Peyer's patch (tissue), 4 donors: ENCODE results near the gene GRIK3.

ENCODE experiments used
- CTCF ChIP-seq, 6 experiments: fragments of 450-650 bp in 4 of 6; fragments of 200-600 bp in 2 of 6; sonication (generic) in 1 of 6; IDR thresholded peaks; one replicate each; pipeline ENCODE4 v1.5.1; 2017 to 2019; ENCODE audit warnings: antibody characterized with exemption in 6 of 6, mild to moderate bottlenecking in 3 of 6, moderate library complexity in 1 of 6
- POLR2A ChIP-seq, 2 donors: fragments of 450-650 bp; IDR thresholded peaks; one replicate each; pipeline ENCODE4 v1.5.1; 2017; ENCODE audit warnings: antibody characterized with exemption in 2 of 2, mild to moderate bottlenecking in 2 of 2, moderate library complexity in 2 of 2

- TF ChIP-seq POLR2A (IDR thresholded peaks at IDR 0.05) (no peak), CTCF (IDR thresholded peaks at IDR 0.05) (no peak)
These were observed 1.5 kb downstream of the GRIK3 start for GRCh38 chr1:37032660-37033354.
